GM12892 (cell line): ENCODE data around the gene PAFAH1B1.

ENCODE experiments used
- POLR2A ChIP-seq: IDR thresholded peaks from 2 replicates; pipeline ENCODE4 v1.6.1; 2011; ENCODE audit warnings: low read depth, low read length, control low read depth
- POLR2AphosphoS5 ChIP-seq: IDR thresholded peaks from 2 replicates; pipeline ENCODE4 v1.6.1; 2011; ENCODE audit warnings: low read depth, low read length, control low read depth
- TAF1 ChIP-seq: IDR thresholded peaks from 2 replicates; pipeline ENCODE4 v1.6.1; 2011; ENCODE audit warnings: low read depth, mild to moderate bottlenecking, control low read depth, low read length, borderline replicate concordance

GRCh38 chr17:2734939-2735338 lies 141.5 kb downstream of the PAFAH1B1 start:
- TF ChIP-seq POLR2A = no peak
- no peak for TF ChIP-seq POLR2AphosphoS5
- TF ChIP-seq TAF1 = no peak
